GM19463 (cell line): Measurements from ENCODE around the gene HERPUD2.
"Not testable (repeated sequence)": the region's sequence is repeated elsewhere in the genome, so short reads cannot be mapped to it uniquely, and the experiment has no call there.

Experiments
- ATAC-seq: cut with Tn5 transposase; IDR thresholded peaks from one replicate; pipeline ENCODE4 v1.9.1; 2021; ENCODE audit warnings: mild to moderate bottlenecking, moderate library complexity; ENCODE audit not compliant: unreplicated experiment

HERPUD2 gene

DNA sequence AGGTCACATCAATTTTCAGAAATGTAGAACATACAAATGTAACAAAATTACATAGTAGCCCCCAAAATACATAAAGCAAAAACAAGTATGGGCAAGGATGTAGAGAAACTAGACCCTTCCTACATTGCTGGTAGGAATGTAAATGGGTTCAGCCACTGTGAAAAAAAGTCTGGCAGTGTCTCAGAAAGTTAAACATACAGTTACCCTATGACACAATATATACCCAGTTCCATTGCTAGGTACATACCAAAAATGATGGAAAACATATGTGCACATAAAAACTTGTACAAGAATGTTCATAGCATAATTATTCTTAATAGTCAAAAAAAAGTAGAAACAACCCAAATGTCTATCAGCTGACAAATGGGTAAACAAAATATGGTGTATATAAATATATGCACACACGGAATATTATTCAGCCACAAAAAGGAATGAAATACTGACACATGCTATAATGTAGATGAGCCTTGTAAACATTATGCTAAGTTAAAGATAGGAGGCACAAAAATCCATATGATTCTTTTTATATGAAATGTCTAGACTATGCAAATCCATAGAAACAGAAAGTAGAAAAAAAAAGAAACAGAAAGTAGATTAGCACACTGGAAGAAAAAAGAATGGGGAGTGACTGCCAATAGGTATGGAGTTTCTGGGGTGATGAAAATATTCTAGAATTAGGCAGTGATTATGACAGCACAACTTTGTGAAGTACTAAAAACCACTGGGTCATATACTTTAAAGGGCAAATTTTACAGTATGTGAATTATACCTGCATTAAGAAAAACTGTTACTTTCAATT lies 13.5 kb downstream of the HERPUD2 start:
- ATAC-seq = no peak

DNA sequence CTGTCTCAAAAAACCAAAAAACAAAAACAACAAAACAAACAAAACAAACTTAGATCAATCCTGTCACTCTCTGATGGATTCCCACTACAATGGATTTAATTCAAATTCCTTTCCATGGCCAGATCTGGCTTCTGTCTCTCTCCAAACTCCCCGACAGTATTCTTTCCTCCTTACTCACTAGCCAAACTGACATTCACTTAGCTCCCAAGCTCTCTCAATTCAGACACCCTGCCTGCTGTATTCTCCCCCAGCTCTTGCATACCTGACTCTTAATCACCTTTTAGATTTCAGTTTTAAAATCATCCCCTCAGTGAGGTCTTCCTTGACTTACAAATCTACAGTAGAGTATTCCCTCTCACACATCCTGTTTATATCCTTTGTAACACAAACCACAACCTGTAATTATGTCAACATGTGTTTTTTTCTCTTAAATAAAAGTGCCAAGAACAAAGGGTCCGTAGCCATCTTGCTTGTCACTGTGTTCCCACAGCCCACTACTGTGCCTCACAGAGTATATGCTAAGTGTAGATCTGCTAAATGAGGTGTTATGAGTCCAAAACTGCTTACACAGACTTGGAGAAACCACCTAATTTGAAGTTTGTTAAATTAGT lies 14.4 kb downstream of the HERPUD2 start:
- no peak for ATAC-seq

DNA sequence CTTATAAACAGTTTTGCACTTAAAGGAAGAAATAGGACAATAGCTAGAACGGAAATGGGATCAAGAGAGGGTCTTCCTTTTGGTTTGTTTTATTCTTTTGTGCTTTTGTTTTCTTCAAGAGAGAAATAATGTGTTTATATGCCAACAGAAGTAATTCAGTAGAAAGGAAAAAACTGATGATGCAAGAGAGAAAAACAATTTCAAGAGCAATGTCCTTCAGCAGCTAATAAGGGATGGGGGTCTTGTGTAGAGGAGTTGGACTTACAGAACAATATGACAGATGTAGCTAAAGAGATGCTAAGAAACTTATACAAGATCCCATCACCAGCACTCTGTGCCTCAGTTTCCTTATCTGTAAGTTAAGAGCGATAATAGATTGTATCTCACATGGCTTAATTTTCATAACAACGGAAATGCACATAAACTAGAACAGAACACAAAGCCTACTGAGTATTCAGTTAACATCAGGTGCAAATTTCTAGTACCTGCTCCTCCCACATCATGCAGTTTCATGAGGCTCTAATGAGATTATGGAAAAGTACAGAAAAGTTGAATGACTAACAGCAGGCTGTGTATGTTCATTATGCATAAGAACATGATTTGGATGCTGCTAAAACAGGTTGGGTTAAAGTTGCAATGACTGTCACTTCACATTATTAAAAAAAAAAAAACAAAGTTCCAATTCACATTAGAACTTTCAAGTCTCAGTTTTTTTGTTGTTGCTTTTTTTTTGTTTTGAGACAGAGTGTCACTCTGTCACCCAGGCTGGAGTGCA lies 17.2 kb downstream of the HERPUD2 start:
- ATAC-seq = no peak

DNA sequence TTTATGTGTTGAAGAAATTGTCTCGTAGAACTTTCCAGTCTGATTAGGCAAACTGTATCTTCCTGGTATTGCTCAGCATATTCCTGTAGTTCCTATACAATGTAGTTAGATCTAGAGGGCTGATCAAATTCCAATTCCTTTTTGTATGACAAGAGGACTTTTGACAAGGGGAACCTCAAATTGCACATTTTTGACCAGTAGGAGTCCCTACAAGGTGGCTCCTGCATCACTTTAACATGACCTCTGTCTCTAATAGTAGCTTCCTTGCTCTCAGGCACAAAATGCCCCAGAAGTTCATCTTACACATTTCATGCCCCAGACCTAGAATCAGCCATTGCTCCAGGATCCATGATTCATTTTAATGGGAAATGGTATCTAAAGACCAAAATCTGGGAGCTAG lies 18.7 kb downstream of the HERPUD2 start:
- ATAC-seq = no peak

DNA sequence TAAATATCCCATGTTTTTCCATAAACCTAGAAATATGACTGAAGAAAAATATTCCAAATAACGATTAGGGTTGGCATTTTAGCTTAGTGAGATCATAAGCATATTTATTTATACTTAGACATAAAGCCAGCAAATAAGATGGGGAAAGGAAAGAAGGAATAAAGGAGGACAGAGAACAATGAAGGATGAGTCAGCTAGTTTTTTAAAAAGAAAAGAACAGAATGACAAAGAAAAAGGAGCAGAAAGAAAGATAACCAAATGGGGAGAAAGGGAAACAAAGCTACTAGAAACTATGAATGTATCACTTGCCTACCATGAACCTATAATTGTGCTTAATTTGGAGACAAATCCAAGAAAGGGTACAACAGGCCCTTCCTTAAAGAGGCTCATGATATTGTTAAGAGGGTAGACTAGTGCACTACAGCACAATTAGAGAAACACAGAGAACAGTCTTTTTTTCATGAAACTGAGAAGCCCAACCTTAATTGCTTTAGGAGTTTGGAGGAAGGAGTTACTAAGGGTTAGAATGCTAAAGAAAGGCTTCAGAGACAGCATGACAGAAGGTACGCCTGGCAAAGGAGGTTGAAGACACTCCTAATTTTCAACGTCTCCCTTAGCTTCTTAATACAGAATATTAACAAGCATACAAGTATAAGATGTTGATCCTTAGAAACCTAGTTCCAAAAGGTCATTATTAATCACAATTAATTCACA lies 23.9 kb downstream of the HERPUD2 start:
- no peak for ATAC-seq

DNA sequence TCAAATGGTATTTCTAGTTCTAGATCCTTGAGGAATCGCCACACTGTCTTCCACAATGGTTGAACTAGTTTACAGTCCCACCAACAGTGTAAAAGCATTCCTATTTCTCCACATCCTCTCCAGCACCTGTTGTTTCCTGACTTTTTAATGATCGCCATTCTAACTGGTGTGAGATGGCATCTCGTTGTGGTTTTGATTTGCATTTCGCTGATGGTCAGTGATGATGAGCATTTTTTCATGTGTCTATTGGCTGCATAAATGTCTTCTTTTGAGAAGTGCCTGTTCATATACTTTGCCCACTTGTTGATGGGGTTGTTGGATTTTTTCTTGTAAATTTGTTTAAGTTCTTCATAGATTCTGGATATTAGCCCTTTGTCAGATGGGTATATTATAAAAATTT lies 34.5 kb downstream of the HERPUD2 start:
- ATAC-seq = not testable (repeated sequence)

DNA sequence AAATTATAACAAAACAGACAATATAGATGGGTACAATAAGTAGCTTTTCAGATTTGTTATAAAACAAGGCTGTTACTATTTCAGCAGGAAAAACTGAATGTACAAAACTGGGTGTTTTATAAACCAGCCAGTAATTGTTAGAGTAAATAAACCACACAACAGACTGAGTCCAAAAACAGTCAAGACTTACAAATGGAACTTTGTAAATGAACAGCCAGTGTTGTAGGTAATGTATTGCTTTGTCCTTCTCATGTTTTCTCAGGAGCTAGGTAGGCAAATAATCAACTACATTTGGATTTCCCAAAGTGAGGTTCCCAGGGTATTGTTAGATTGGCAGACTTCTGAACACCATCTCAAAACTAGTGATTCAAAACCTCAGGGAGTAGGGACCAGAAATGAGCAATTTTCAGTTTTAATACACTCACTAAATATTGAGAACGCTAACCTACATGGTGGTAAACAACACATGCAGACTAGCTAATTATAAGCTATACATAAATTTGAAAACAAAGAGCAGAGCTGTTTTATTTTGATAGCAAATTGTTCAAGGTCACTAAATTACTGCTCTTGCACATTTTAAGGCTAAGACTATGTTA lies 36.2 kb downstream of the HERPUD2 start:
- peak; percentile 64 for ATAC-seq

DNA sequence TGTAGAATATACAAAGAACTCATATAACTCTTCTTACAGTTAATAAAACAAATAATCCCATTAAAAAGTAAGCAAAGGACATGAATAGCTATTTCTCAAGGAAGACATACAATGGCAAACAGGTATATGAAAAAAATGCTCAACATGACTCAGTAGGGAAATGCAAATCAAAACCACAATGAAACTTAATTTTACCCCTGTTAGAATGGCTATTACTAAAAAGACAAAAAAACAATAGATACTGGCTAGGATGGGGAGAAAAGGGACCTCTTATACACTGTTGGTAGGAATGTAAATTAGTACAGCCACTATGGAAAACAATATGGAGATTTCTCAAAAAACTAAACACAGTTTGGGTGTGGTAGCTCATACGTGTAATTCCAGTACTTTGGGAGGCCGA lies 37.8 kb downstream of the HERPUD2 start:
- no peak for ATAC-seq

DNA sequence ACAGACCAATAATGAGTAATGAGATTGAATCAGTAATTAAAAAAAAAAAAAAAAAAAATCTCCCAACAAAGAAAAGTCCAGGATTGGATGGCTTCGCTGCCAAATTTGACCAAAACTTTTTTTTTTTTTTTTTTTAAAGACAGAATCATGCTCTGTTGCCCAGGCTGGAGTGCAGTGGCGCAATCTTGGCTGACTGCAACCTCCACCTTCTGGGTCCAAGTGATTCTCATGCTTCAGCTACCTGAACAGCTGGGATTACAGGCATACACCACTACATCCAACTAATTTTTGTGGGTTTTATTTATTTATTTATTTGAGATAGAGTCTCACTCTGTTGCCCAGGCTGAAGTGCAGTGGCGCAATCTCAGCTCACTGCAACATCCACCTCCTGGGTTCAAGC lies 40.4 kb downstream of the HERPUD2 start:
- ATAC-seq = not testable (repeated sequence)

DNA sequence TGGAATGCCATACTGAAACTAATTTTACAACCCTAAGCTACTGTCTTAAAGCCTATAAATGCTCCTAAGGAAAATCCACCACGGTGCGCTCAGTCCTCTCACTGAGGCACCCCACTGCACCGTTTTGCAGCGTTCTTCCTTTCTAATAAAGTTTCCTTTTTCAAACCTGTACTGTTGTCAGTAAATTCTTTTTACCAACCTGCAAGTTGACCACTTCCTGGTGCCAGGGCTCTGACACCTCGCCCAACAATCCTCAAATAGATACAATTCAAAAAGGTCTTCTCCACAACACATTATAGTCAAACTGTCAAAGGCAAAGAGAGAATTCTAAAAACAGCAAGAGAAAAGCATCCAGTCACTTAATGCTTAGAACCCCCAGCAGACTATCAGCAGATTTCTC lies 42.8 kb downstream of the HERPUD2 start:
- no peak for ATAC-seq

DNA sequence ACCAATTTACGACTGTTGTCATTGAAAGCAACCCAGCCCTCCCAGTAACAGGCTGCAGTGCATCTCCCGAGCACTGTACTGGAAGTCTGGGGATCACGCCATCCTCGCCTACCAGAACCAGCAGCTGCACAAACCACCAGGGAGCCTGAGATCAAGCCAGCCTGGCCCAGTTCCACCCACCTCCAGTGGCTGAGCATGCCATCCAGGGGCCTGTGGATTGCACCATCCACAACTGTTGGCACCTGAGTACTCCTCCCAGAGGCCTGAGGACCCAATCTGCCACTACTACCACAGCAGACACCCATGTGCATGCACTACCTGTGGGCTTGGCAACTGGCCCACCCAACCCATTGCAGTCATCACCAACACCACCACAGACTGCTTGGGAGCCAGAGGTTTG lies 44.2 kb downstream of the HERPUD2 start:
- no peak for ATAC-seq

DNA sequence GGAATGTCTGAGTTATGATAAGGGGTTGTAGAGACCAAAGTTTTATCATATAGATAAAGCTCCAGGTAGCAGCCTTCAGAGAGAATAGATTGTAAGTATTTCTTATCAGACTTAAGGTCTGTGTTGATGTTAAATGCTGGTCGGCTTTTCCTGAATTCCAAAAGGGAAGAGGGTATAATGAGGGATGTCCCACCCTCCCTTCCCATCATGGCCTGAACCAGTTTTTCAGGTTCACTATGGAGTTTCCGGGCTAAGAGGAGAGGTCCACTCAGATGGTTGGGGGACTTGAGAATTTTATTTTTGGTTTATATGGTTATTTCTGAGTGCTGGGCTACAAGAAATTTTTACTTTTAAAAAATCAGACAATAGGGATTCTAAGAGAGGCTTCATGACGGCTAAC lies 45.2 kb downstream of the HERPUD2 start:
- ATAC-seq = no peak

DNA sequence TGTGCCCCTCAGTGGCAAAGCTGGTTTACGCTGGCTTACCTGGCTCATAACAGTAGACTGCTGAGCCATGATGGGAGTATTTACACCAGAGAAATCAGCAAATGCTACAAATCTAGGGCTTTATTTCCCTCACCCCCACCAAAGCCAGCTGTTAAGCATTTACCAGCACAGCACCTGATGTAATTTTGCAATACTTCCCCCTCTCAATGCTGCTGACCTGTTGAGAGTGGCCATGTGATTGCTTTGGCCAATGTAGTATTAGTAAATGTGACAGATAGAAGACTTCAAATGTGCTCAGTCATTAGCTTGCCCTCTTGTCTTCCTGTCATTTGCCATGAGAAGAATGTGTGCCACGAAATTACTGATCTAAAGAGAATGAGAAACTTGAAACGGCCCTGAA lies 46.6 kb downstream of the HERPUD2 start:
- ATAC-seq = no peak

DNA sequence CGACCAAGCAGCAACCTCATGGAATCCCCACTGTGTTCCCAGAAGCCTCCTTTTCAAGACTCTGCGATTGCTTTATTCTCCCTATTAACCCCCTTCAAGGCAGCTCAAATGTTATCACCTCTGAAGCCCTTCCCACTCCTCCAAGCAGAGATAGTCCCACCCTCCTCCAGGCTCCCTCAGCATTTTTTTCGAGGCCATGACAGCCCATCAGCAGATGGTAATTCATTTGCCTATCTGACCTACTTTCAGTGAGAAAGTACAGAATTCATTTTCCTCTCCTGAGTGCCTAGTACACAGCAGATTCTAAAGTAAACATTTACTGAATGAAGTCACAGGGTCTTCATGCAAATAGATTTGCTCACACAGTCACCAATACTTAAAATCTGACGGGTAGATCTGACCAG lies 47.8 kb downstream of the HERPUD2 start:
- no peak for ATAC-seq

DNA sequence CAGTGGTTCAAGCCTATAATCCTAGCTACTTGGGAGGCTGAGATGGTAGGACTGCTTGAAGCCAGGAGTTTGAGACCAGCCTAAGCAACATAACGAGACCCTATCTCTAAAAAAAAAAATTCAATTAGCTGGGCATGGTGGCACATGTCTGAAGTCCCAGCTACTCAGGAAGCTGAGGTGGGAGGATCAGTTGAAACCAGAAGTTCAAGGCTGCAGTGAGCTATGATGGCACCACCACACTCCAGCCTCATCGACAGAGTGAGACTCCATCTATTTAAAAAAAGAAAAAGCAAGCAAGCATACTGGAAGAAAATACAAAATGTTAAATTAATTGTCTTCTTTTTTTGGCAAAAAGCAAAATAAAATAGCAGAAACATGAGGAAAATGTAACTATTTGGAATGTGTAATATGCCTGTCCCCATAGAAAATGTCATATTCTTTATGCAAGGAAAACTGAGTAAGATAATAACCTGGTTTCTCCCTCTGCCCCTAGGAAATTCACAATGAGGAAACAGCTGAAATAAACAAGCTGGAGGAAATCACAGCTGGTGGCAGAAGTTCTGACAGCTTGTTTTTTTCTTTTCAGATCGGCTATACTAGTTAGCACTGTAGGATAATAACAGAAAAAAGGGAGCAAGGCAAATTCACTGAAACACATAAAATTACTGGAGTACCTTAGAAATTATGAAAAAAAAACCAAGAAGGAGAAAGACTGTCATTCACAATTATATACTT lies 48.5 kb downstream of the HERPUD2 start:
- no peak for ATAC-seq

DNA sequence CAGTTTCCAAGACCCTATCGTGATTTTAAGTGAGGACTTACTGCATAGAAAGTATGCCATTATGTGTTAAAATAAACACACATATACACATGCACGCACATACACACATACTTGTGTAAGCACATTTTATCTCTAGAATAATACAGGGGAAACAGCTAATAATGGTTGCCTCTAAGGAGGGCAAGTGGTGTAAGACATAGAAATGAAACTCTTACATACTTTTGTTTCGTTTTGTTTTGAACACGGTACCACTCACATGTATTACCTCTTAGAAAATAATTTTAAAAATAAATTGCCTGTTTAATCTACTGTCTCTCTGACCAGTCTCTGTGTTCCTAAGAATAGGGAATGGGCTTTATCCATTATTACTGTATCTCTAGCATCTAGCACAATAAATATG lies 49.2 kb downstream of the HERPUD2 start:
- no peak for ATAC-seq

DNA sequence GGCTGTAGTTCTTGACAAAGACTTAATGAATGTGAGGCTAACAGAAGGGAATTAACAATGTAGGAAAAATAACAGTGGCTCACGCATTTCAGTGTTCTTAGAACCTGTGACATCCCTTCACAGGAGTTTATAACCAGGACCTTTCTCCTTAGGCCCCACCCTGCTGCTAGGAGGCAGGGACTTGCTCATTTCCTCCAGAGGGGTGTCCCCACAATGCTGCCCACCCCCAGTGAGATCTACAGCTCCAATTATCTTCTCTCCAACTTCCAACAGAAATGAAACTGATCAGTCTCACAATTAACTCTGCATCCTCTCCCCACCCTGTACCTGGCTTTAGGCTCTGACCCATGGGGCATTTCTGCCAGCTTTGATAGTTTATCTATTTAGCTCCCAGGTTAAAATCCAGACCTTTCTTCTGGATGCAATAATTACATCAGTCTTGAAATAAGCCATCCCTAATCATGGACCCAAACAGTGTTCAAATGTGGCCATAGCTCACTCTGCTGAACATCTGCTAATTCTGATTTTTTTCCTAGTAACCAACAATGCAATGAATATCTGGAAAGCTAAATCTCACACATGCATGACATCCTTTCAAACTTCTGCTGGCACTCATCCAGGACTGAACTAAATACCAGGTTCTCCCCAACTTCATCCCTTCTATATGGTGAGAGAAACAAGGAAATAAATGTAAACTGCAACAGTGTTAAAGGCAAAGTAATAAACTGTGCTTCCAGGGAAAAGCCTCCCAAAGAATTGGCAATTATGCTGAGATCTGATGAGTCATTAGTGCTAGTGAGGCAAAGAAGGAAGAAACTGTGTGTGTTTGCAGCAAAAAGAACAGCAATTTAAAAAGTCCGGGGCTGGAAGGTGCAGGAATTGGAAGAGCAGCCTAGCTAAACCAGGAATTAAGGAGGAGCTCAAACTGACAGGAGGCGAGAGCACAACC lies 64.6 kb downstream of the HERPUD2 start:
- no peak for ATAC-seq

DNA sequence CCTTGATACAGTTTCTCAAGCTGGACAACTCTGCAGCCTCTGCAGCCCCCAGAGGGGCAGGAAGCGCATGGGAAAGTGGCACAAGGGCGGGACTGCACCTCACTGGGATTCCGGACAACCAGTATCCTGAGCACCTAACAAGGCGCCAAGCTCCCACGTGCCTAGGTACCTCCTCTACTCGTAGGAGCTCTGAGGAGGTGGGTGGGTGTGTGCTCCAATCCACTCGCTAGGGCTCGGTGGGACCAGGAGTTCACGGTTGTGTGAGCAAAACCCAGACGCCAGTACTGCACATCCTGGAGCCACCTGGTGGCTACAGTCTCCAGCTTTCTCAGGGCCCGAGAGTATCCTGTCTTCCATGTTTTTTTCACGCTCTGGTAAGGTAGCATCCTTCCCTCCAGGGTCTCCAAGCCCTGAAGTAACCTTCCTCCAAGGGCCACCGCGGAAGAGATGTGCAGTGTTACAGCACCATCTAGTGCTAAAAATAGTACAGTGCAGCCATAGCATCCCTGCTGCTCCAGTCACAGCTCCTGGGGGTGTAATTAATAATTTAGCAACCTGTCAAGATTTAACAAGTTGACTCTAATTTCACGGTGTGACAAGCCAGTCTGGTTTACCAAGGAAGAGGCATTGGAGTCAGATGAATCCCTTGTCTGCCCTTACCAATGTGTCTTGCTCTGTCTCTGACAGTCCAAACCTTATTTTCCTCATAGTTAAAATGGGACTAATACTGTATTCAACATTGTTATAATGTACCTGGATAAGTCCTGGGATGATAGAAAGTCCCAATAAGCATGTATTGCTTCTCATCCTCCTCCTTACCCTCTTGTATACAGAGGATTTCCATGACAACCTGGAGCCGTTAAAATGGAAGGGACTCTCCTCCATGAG lies 70.4 kb downstream of the HERPUD2 start:
- peak; percentile 86 for ATAC-seq
